T1000 (cell line): ENCODE measurements around the gene DOCK4.

Source experiments
- DNase-seq: peaks from one replicate; lab custom pipeline; 2025; ENCODE audit warnings: mixed read lengths; lab: John Stamatoyannopoulos, UW

DOCK4 gene

GRCh38 chr7:112192236-112193154, 13.7 kb downstream of the DOCK4 start:
- DNase-seq = no peak

GRCh38 chr7:112190120-112190519, 16.1 kb downstream of the DOCK4 start:
- no peak for DNase-seq

GRCh38 chr7:112189691-112190090, 16.5 kb downstream of the DOCK4 start:
- DNase-seq = no peak

DNA sequence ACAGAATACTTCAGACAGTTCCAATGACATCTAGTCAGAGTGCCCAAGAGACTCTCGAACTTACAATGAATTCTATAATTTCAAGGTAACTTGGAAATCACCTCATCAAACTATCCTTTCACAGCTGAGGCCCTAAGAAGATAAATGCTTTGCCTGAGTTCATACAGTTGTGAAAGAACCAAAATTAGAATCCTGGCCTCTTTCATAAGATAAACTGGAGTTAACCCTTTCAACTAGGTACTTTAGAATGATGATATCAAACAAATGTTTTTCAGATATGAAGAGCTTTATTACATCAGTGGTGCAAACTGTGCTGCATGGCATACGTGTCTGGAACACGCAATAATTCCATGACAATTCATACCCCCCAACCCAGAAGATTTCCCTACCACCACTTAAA, 17.9 kb downstream of the DOCK4 start:
- DNase-seq = no peak

- no peak for DNase-seq
These were observed 19.9 kb downstream of the DOCK4 start for GRCh38 chr7:112186300-112186699.

- no peak for DNase-seq
These were observed 21.0 kb downstream of the DOCK4 start for GRCh38 chr7:112185005-112185834.

GRCh38 chr7:112184455-112184854, 21.7 kb downstream of the DOCK4 start:
- DNase-seq = no peak

- no peak for DNase-seq
These were observed 22.9 kb downstream of the DOCK4 start for GRCh38 chr7:112183266-112183665.

- no peak for DNase-seq
These were observed 23.4 kb downstream of the DOCK4 start for GRCh38 chr7:112182749-112183148.

GRCh38 chr7:112180223-112180622, 26.0 kb downstream of the DOCK4 start:
- no peak for DNase-seq

GRCh38 chr7:112176693-112177415, 29.3 kb downstream of the DOCK4 start:
- DNase-seq = no peak

GRCh38 chr7:112176241-112176640, 30.0 kb downstream of the DOCK4 start:
- DNase-seq = no peak

- no peak for DNase-seq
These were observed 32.0 kb downstream of the DOCK4 start for GRCh38 chr7:112174192-112174591.

DNA sequence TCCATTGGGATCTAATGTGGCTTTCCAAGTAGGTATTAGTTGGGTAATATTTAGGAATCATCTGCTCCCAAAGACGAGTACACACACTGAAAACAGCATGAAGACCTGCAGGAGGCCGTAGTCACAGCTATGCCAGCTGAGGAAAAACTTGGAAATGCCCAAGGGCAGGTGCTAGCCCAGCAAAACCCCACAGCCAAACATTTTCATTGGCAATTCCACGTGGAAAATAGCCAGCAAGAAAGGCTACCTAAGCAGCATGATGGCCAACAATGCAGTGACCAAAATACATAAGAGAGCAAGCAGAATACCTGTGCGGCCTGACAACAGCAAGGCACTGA, 32.7 kb downstream of the DOCK4 start:
- no peak for DNase-seq

DNA sequence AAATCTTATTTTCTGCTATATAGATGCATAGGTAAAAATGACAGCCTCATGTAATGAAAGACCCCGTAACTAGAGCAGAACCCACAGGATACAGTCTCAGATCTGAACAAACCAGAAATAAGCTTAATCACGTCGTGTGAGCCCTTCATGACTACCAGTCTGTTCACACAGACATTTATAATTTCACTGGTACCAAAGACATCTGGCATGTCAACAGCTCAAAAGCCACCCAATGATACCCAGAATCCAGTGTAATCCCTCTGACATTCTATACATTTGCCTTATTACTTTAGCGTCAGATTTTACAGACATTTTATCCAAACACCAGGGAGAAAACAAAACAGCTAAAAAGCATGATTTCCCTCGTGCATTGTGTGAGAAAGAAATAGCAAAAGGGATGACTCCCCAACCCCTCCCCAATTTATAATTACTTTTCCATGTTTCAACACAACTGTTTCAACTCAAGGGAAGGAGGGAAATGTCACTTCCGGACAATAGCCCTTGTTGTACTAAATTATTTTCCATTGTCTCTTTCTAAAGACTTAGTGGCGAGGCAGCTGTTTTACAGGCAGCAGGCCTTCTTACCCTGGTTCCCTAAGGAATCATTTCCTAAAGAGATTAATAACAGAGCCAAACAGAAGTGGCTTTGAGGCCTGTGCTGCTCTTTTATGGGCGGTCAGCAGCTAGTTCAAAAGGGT, 33.2 kb downstream of the DOCK4 start:
- DNase-seq = no peak

DNA sequence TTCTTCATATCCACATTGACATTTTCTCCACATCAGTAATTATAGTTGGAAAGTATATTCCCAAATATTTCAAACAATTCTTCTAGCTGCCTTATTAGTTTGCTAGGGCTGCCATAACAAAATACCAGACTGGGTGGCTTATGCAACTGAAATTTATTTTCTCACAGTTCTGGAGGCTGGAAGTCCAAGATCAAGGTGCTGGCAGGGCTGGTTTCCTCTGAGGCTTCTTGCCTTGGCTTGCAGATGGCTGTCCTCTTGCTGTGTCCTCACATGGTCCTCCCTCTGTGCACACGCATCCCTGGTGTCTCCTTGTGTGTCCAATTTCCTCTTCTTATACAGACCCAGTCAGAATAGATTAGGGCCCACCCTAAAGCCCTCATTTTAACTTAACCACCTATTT, 34.5 kb downstream of the DOCK4 start:
- no peak for DNase-seq

GRCh38 chr7:112168915-112169314, 37.3 kb downstream of the DOCK4 start:
- DNase-seq = no peak

DNA sequence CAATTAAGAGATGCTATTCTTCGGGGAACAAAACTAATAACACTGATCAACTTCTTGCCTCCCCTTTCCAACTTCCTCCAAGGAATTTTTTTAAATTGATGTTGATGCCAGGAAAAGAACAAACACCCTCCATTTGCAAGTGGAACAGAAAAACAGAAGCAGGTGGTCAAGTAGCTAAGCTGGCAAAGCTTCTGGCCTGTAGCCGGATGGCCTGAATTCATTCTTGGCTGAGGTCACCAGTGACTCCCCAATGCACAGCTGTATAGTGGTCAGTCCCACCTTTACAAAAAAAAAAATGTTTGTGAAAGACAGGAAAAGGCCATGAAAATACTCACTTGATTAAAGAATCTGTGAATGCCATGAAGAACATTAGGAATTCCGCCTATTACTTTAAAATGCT, 39.1 kb downstream of the DOCK4 start:
- no peak for DNase-seq

GRCh38 chr7:112162784-112163506, 43.3 kb downstream of the DOCK4 start:
- DNase-seq = no peak

- no peak for DNase-seq
These were observed 43.9 kb downstream of the DOCK4 start for GRCh38 chr7:112162142-112162766.
